Left lung (tissue), 10 donors: ENCODE results near the gene ENOX1. TPM values are rescaled to one million over a fixed set of nuclear protein-coding genes. Genes with fewer than 3 reads are reported as not detected.
"Not testable (repeated sequence)": the region's sequence is repeated elsewhere in the genome, so short reads cannot be mapped to it uniquely, and the experiment has no call there.

ENCODE experiments used
- ATAC-seq: fragments of 200-7000 bp; cut with Tn5 transposase; one replicate; pipeline ENCODE4 v1.9.1; 2020; ENCODE audit warnings: moderate library complexity
- DNase-seq, 4 donors: peaks; one replicate each; pipeline ENCODE4 v3.0.0-alpha.2; 2013 to 2020
- H3K27ac ChIP-seq, 2 donors: fragments of 200-600 bp; sonication (generic) in 1 of 2; one replicate each; pipeline versions ENCODE4 v1.5.0 to v1.8.0; 2020 to 2021
- H3K27me3 ChIP-seq, 2 donors: fragments of 200-600 bp; sonication (generic) in 1 of 2; one replicate each; pipeline versions ENCODE4 v1.5.0 to v1.8.0; 2020 to 2021
- H3K36me3 ChIP-seq, 2 donors: fragments of 200-600 bp; sonication (generic) in 1 of 2; one replicate each; pipeline versions ENCODE4 v1.5.0 to v1.8.0; 2020 to 2021
- H3K4me1 ChIP-seq, 2 donors: fragments of 200-600 bp; one replicate each; pipeline ENCODE4 v1.8.0; 2021
- H3K4me3 ChIP-seq, 2 donors: fragments of 200-600 bp; sonication (generic) in 1 of 2; one replicate each; pipeline versions ENCODE4 v1.5.0 to v1.8.0; 2020 to 2021; ENCODE audit warnings: mild to moderate bottlenecking in 1 of 2
- H3K9me3 ChIP-seq, 2 donors: fragments of 200-600 bp; sonication (generic) in 1 of 2; one replicate each; pipeline versions ENCODE4 v1.5.0 to v1.8.0; 2020 to 2021
- CTCF ChIP-seq, 2 donors: fragments of 200-600 bp; sonication (generic) in 1 of 2; IDR thresholded peaks; one replicate each; pipeline versions ENCODE4 v1.5.0 to v1.8.0; 2021; ENCODE audit warnings: antibody characterized with exemption in 2 of 2
- intact Hi-C, 2 donors: fragments of 100-400 bp; cut with DNase I; formaldehyde crosslinking; loops; one replicate each; pipeline versions ENCODE4 v1.11.2 to v1.14.2; 2022
- polyA plus RNA-seq, 6 donors: library from polyadenylated mRNA; unstranded; fragments of 120-200 nt; gene quantifications; one replicate each; pipeline ENCODE4 v1.2.1, GENCODE V29; 2013; ENCODE audit not compliant: insufficient read length in 6 of 6
- total RNA-seq, 2 donors: library from RNA; stranded (reverse); fragmentation: NEBNext Ultra II Directional; extraction: Animal tissue kit (Norgen Biotek cat#: 25700); gene quantifications; one replicate each; pipeline ENCODE4 v1.2.1, GENCODE V29; 2021
- donor health status: DM: no; HTN: yes; CAD: no.
- donor health status: DM: no; HTN: no; CAD: no.

Gene ENOX1
- total and polyA plus RNA-seq, 8 donors, result 1.5 to 9.0 (median 6.8) TPM

- intact Hi-C loops, result no loop called here
- DNase-seq (no peak), ATAC-seq (no peak)
- Histone ChIP-seq H3K36me3 (no peaks in the 10 kb centered on the region), H3K4me3 (no peak overlapping the region), H3K4me1 (no peaks in the 10 kb centered on the region), H3K27ac (no peak overlapping the region), H3K9me3 (no peaks in the 10 kb centered on the region), H3K27me3 (no peaks in the 10 kb centered on the region)
- no peak for TF ChIP-seq CTCF (IDR thresholded peaks at IDR 0.05)
These were observed 361.5 kb downstream of the ENOX1 start for GRCh38 chr13:43425234-43425633.

GRCh38 chr13:43424412-43424811, 362.4 kb downstream of the ENOX1 start:
- no peak for TF ChIP-seq CTCF (IDR thresholded peaks at IDR 0.05)
- ATAC-seq, result no peak
- intact Hi-C loops, result no loop called here
- Histone ChIP-seq H3K9me3 (no peaks in the 10 kb centered on the region), H3K27me3 (no peaks in the 10 kb centered on the region), H3K4me3 (no peak overlapping the region), H3K4me1 (no peaks in the 10 kb centered on the region), H3K27ac (no peak overlapping the region), H3K36me3 (no peaks in the 10 kb centered on the region)
- no peak for DNase-seq

- no peak for ATAC-seq
- Histone ChIP-seq H3K4me3 (no peak overlapping the region), H3K27ac (no peak overlapping the region), H3K36me3 (no peaks in the 10 kb centered on the region), H3K4me1 (no peaks in the 10 kb centered on the region), H3K27me3 (no peaks in the 10 kb centered on the region), H3K9me3 (no peaks in the 10 kb centered on the region)
- DNase-seq, result no peak
- intact Hi-C loops, result no loop called here
- no peak for TF ChIP-seq CTCF (IDR thresholded peaks at IDR 0.05)
These were observed 364.7 kb downstream of the ENOX1 start for GRCh38 chr13:43422116-43422515.

GRCh38 chr13:43416842-43417241, 369.9 kb downstream of the ENOX1 start:
- H3K27ac ChIP-seq, ATAC-seq, H3K4me1 ChIP-seq, H3K9me3 ChIP-seq, H3K27me3 ChIP-seq, H3K36me3 ChIP-seq, H3K4me3 ChIP-seq, intact Hi-C loops: not testable (repeated sequence)
- peak in 1 of 4 donors; percentile 65 for DNase-seq

DNA sequence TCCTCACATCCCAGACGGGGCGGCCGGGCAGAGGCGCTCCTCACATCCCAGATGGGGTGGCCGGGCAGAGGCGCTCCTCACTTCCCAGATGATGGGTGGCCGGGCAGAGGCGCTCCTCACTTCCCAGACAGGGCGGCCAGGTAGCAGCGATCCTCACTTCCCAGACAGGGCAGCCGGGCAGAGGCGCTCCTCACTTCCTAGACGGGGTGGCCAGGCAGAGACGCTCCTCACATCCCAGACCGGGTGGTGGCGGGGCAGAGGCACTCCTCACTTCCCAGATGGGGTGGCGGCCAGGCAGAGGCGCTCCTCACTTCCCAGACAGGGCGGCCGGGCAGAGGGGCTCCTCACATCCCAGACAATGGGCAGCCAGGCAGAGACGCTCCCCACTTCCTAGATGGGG, 370.4 kb downstream of the ENOX1 start:
- intact Hi-C loops, DNase-seq, H3K4me1 ChIP-seq, H3K4me3 ChIP-seq, H3K36me3 ChIP-seq, ATAC-seq, H3K27me3 ChIP-seq, H3K27ac ChIP-seq, H3K9me3 ChIP-seq: not testable (repeated sequence)

DNA sequence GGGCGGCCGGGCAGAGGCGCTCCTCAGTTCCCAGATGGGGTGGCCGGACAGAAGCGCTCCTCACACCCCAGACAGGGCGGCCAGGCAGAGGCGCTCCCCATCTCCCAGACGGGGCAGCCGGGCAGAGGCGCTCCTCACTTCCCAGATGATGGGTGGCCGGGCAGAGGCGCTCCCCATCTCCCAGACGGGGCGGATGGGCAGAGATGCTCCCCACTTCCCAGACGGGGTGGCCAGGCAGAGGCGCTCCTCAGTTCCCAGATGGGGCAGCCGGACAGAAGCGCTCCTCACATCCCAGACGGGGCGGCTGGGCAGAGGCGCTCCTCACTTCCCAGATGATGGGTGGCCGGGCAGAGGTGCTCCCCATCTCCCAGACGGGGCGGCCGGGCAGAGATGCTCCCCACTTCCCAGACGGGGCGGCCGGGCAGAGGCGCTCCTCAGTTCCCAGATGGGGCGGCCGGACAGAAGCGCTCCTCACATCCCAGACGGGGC, 370.8 kb downstream of the ENOX1 start:
- ATAC-seq, H3K27ac ChIP-seq, intact Hi-C loops, H3K27me3 ChIP-seq, H3K36me3 ChIP-seq, H3K9me3 ChIP-seq, H3K4me1 ChIP-seq, H3K4me3 ChIP-seq: not testable (repeated sequence)
- peak in 1 of 4 donors; percentile 69 for DNase-seq

DNA sequence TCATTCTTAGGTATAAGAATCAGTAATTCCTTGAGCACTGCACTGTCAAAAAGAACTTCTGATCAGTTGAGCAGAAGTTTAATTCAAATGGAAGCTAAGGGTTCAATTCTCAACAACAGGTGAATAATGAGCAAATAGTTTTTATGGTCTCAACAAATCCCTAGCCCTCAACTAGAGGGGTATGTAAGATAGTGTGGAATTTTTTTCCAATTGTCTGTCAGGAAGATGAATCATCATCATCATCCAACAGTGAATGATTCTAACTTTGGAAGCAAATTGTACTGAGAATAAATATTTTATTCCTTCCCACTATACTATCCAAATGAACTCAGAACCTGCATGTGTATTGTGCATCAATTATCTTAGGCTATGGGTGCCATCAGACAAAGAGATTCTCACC, 372.7 kb downstream of the ENOX1 start:
- H3K27ac ChIP-seq, result no peak overlapping the region
- no peaks in the 10 kb centered on the region for H3K4me1 ChIP-seq
- H3K36me3 ChIP-seq, result no peaks in the 10 kb centered on the region
- peaks cover 0 to 2% of the 10 kb centered on the region in 2 donors for H3K9me3 ChIP-seq
- no peaks in the 10 kb centered on the region for H3K27me3 ChIP-seq
- TF ChIP-seq CTCF (IDR thresholded peaks at IDR 0.05), result no peak
- no peak for ATAC-seq
- DNase-seq, result no peak
- intact Hi-C loops, result no loop called here
- H3K4me3 ChIP-seq, result no peak overlapping the region
